HepG2 (cell line): ENCODE data around the gene RFTN1. TPM values are rescaled to one million over a fixed set of nuclear protein-coding genes. Genes with fewer than 3 reads are reported as not detected.
A peak's percentile ranks its signal among the peaks of the same experiment; 100 is the strongest.

Experiments used
- ATAC-seq: fragments of 200-7000 bp; cut with Tn5 transposase; 3 replicates; pipeline ENCODE4 v1.9.1; 2020; ENCODE audit warnings: mild to moderate bottlenecking, moderate library complexity
- BruUV-seq: library from RNA; stranded (reverse); fragments of 400-500 nt; replicated peaks from 2 replicates; lab custom pipeline; 2021; lab: Mats Ljungman, UMichigan
- CTCF ChIA-PET: fragments of 300-600 bp; formaldehyde crosslinking; extraction: SDS; loops from one replicate; lab custom pipeline; 2021; ENCODE audit warnings: low total read pairs, inconsistent platforms, low intra/inter-chr PET ratio; lab: Yijun Ruan, JAX
- POLR2A ChIA-PET: fragments of 350-600 bp; sonication (Branson Sonifier 250); formaldehyde crosslinking; loops from one replicate; lab custom pipeline; 2020; ENCODE audit warnings: antibody characterized with exemption, inconsistent platforms; lab: Yijun Ruan, JAX
- DNase-seq: peaks from one replicate; pipeline ENCODE4 v3.0.0-alpha.2; 2015; ENCODE audit warnings: low spot score
- FAIRE-seq: peaks from 3 replicates; lab custom pipeline; 2011; peaks lifted over from hg19 to GRCh38; lab: Jason Lieb, UNC
- H2AFZ ChIP-seq: one replicate; pipeline ENCODE4 v1.6.1; 2011; ENCODE audit warnings: low read length, inconsistent platforms
- H3K27ac ChIP-seq: fragments of 300-600 bp; 3 replicates; pipeline ENCODE4 v1.8.0; 2011; ENCODE audit warnings: mixed run types, mild to moderate bottlenecking, mixed read lengths, low read length, inconsistent platforms; ENCODE audit not compliant: insufficient read depth; ENCODE audit errors: extremely low read length
- H3K27me3 ChIP-seq, 2 experiments: fragments of 200-600 bp in 1 of 2; 2 replicates in 1 of 2; 3 replicates in 1 of 2; pipeline versions ENCODE4 v1.6.0 to v1.8.0; 2011; ENCODE audit warnings: low read length in 2 of 2, mild to moderate bottlenecking in 2 of 2, moderate library complexity in 2 of 2, inconsistent platforms in 1 of 2; ENCODE audit not compliant: insufficient read depth in 2 of 2, control insufficient read depth in 1 of 2
- H3K36me3 ChIP-seq, 2 experiments: fragments of 200-600 bp in 1 of 2; replicated peaks in 1 of 2; 2 replicates in 1 of 2; 3 replicates in 1 of 2; pipeline versions ENCODE4 v1.5.1 to v1.8.0; 2011; ENCODE audit warnings: low read length in 2 of 2, inconsistent platforms in 1 of 2; ENCODE audit not compliant: insufficient read depth in 2 of 2, control insufficient read depth in 1 of 2
- H3K4me1 ChIP-seq: 2 replicates; pipeline ENCODE4 v1.5.1; 2012; ENCODE audit warnings: low read length, inconsistent platforms; ENCODE audit not compliant: insufficient read depth
- H3K4me2 ChIP-seq: 2 replicates; pipeline ENCODE4 v1.6.0; 2011; ENCODE audit warnings: low read depth, low read length, inconsistent platforms
- H3K4me3 ChIP-seq, 3 experiments: fragments of 200-600 bp in 1 of 3; sonication (generic), shearing (Covaris generic) in 1 of 3; replicated peaks in 1 of 3; 2 replicates each; pipeline ENCODE4 v1.5.1; 2011 to 2016; ENCODE audit warnings: low read length in 3 of 3, inconsistent platforms in 2 of 3, low read depth in 2 of 3, mild to moderate bottlenecking in 2 of 3, control low read depth in 1 of 3, mixed read lengths in 1 of 3; ENCODE audit not compliant: insufficient read depth in 1 of 3
- H3K79me2 ChIP-seq: one replicate; pipeline ENCODE4 v1.6.1; 2011; ENCODE audit warnings: low read length, inconsistent platforms; ENCODE audit not compliant: insufficient read depth
- H3K9ac ChIP-seq: 2 replicates; pipeline ENCODE4 v1.6.0; 2011; ENCODE audit warnings: mild to moderate bottlenecking, low read depth, low read length, inconsistent platforms; ENCODE audit not compliant: insufficient read depth
- H3K9me3 ChIP-seq: 2 replicates; pipeline ENCODE4 v1.5.1; 2012; ENCODE audit warnings: mild to moderate bottlenecking, low read length
- H4K20me1 ChIP-seq: 2 replicates; pipeline ENCODE4 v1.6.0; 2011; ENCODE audit warnings: inconsistent platforms, mild to moderate bottlenecking, low read length, moderate library complexity; ENCODE audit not compliant: insufficient read depth
- CEBPB ChIP-seq: IDR thresholded peaks from 2 replicates; pipeline ENCODE4 v1.6.1; 2011; ENCODE audit warnings: low read depth, low read length, improper control_type of control experiment, borderline replicate concordance
- CEBPG ChIP-seq: IDR thresholded peaks from 2 replicates; pipeline ENCODE4 v1.6.1; 2016
- DDIT3 ChIP-seq: sonication (generic); formaldehyde crosslinking; IDR thresholded peaks from 2 replicates; pipeline ENCODE4 v1.4.0; 2020; ENCODE audit warnings: mild to moderate bottlenecking, missing genetic modification reagents
- ETV6 ChIP-seq: sonication (generic); formaldehyde crosslinking; conservative IDR thresholded peaks from 2 replicates; pipeline ENCODE4 v1.4.0; 2020; ENCODE audit warnings: missing genetic modification reagents
- MBNL3 ChIP-seq: fragments of 250-450 bp; sonication (Bioruptor Pico); conservative IDR thresholded peaks from 2 replicates; pipeline ENCODE4 v1.8.0; 2022; ENCODE audit warnings: mild to moderate bottlenecking, inconsistent platforms
- MYC ChIP-seq: sonication (generic); formaldehyde crosslinking; IDR thresholded peaks from 2 replicates; pipeline ENCODE4 v1.9.0; 2021; ENCODE audit warnings: missing genetic modification reagents, borderline replicate concordance
- PPARG ChIP-seq: conservative IDR thresholded peaks from 2 replicates; pipeline ENCODE4 v1.6.1; 2016; ENCODE audit warnings: missing biosample characterization, missing genetic modification reagents
- SALL1 ChIP-seq: sonication (generic); formaldehyde crosslinking; IDR thresholded peaks from 2 replicates; pipeline ENCODE4 v1.8.0; 2022; ENCODE audit warnings: mild to moderate bottlenecking, missing genetic modification reagents
- SIN3A ChIP-seq: IDR thresholded peaks from 2 replicates; pipeline ENCODE4 v1.6.1; 2011; ENCODE audit warnings: low read depth, mild to moderate bottlenecking, control low read depth, low read length, borderline replicate concordance
- SOX6 ChIP-seq, 2 experiments: fragments of 450-650 bp in 1 of 2; sonication (generic) in 1 of 2; formaldehyde crosslinking in 1 of 2; IDR thresholded peaks; 2 replicates each; pipeline versions ENCODE4 v1.4.0 to v1.6.1; 2017 to 2020; ENCODE audit warnings: antibody characterized with exemption in 1 of 2, mild to moderate bottlenecking in 1 of 2, missing genetic modification reagents in 1 of 2
- ZNF17 ChIP-seq: sonication (generic); formaldehyde crosslinking; IDR thresholded peaks from 2 replicates; pipeline ENCODE4 v1.5.0; 2020; ENCODE audit warnings: mild to moderate bottlenecking, missing genetic modification reagents
- ZNF350 ChIP-seq: sonication (generic); formaldehyde crosslinking; IDR thresholded peaks from 2 replicates; pipeline ENCODE4 v1.4.0; 2020; ENCODE audit warnings: mild to moderate bottlenecking, low read depth, missing genetic modification reagents, borderline replicate concordance
- ZNF414 ChIP-seq: sonication (generic); formaldehyde crosslinking; IDR thresholded peaks from 2 replicates; pipeline ENCODE4 v1.5.0; 2020; ENCODE audit warnings: missing genetic modification reagents
- ZNF891 ChIP-seq: sonication (generic); formaldehyde crosslinking; IDR thresholded peaks from 2 replicates; pipeline ENCODE4 v1.5.0; 2020; ENCODE audit warnings: mild to moderate bottlenecking, missing genetic modification reagents
- ZSCAN12 ChIP-seq: sonication (generic); formaldehyde crosslinking; IDR thresholded peaks from 2 replicates; pipeline ENCODE4 v1.9.0; 2021; ENCODE audit warnings: mild to moderate bottlenecking, missing genetic modification reagents
- WGBS: methylation state at CpG from one replicate; pipeline ENCODE4 v1.1.6; 2017; ENCODE audit warnings: low lambda C conversion rate; 5-methylcytosine and 5-hydroxymethylcytosine counted together
- in situ Hi-C: cut with HindIII; loops from 2 replicates; pipeline ENCODE4 v1.10.0; 2017; ENCODE audit warnings: low pct_unique_long_range_greater_than_20kb; ENCODE audit not compliant: extremely low pct_ligation_motif_present
- intact Hi-C: fragments of 100-400 bp; cut with micrococcal nuclease; formaldehyde crosslinking; loops from one replicate; pipeline ENCODE4 v1.10.0; 2022; ENCODE audit not compliant: unreplicated experiment
- polyA plus RNA-seq, 8 experiments: library from polyadenylated mRNA; depleted of rRNA in 3 of 8; stranded (reverse) in 7 of 8; unstranded in 1 of 8; fragments of >200 nt; fragmentation: Illumina TruSeq in 4 of 8; extraction: Trizol in 4 of 8; gene quantifications; 2 replicates each; pipeline versions ENCODE4 v1.2.1 to v1.2.3, GENCODE V29; 2011 to 2016; ENCODE audit warnings: low read depth in 4 of 8, missing spikeins in 1 of 8, mixed read lengths in 1 of 8; ENCODE audit not compliant: insufficient read depth in 1 of 8
- total RNA-seq, 5 experiments: library from RNA; depleted of rRNA; stranded (reverse); fragments of >200 nt; fragmentation: Illumina TruSeq; extraction: Trizol; gene quantifications; 2 replicates each; pipeline ENCODE4 v1.2.3, GENCODE V29; 2016; ENCODE audit warnings: low read depth in 1 of 5

Gene RFTN1
- total and polyA plus RNA-seq, 2 of the 13 experiments (the other 11 are each of a cell fraction or from before 2014, with no cell fraction given) = not detected

- peak; percentile 25; the same call in 1 of the 2 replicates for TF ChIP-seq CEBPG (CRISPR knock-in tag)
- TF ChIP-seq SALL1 = no peak
- TF ChIP-seq ETV6 (CRISPR knock-in tag) = no peak
- no peak for TF ChIP-seq ZNF414
- TF ChIP-seq CEBPB = peak; percentile 88
- H3K9ac ChIP-seq = no peak overlapping the region
- peaks cover 0 to 8% of the 10 kb centered on the region in 2 experiments; a peak in 4 of 5 replicates for H3K27me3 ChIP-seq
- no peak for FAIRE-seq
- H3K9me3 ChIP-seq = no peaks in the 10 kb centered on the region
- no peaks in the 10 kb centered on the region for H4K20me1 ChIP-seq
- in situ Hi-C loops (no loop called here), intact Hi-C loops (no loop called here)
- H3K4me2 ChIP-seq = no peak overlapping the region
- H2AFZ ChIP-seq = no peak overlapping the region
- BruUV-seq = no TSS peak
- ChIA-PET POLR2A (no interaction called here), CTCF (no interaction called here)
- no peak overlapping the region for H3K27ac ChIP-seq
- no peak overlapping the region for H3K4me3 ChIP-seq
- WGBS = 19% methylated on average over 6 of the region's 6 CpGs
- no peaks in the 10 kb centered on the region for H3K36me3 ChIP-seq
- DNase-seq = no peak
- no peaks in the 10 kb centered on the region for H3K4me1 ChIP-seq
- H3K79me2 ChIP-seq = no peaks in the 10 kb centered on the region
- no peak for ATAC-seq
These were observed 29.3 kb downstream of the RFTN1 start for GRCh38 chr3:16484216-16484615.

- H3K27ac ChIP-seq = no peak overlapping the region
These were observed 30.5 kb downstream of the RFTN1 start for GRCh38 chr3:16482770-16483531.

More at GRCh38 chr3:16482770-16483531, 30.5 kb downstream of the RFTN1 start:
- no peak for FAIRE-seq
- H2AFZ ChIP-seq = no peak overlapping the region
- intact Hi-C loops (no loop called here), in situ Hi-C loops (no loop called here)
- H3K27me3 ChIP-seq = peaks cover 0 to 7% of the 10 kb centered on the region in 2 experiments; a peak in 4 of 5 replicates
- no peaks in the 10 kb centered on the region for H3K9me3 ChIP-seq
- no peaks in the 10 kb centered on the region for H4K20me1 ChIP-seq
- TF ChIP-seq MYC = no peak
- no peak for TF ChIP-seq DDIT3 (CRISPR knock-in tag)
- TF ChIP-seq ZNF350 (CRISPR knock-in tag) = no peak
- TF ChIP-seq ZNF17 (CRISPR knock-in tag) = no peak
- TF ChIP-seq PPARG (CRISPR knock-in tag) = no peak
- TF ChIP-seq SOX6 (IDR thresholded peaks at IDR 0.05) = no peak
- TF ChIP-seq SOX6 (CRISPR knock-in tag; IDR thresholded peaks at IDR 0.05) = no peak
- no peak for TF ChIP-seq MBNL3 (CRISPR knock-in tag)
- TF ChIP-seq ZSCAN12 (CRISPR knock-in tag) = no peak
- TF ChIP-seq SIN3A = no peak
- TF ChIP-seq ZNF891 = no peak
- TF ChIP-seq, all 625 proteins: peak for 0
- ChIA-PET POLR2A (no interaction called here), CTCF (no interaction called here)
- H3K9ac ChIP-seq = no peak overlapping the region
- no peak overlapping the region for H3K4me2 ChIP-seq
- 0% methylated on average over 2 of the region's 7 CpGs for WGBS
- H3K4me3 ChIP-seq = no peak overlapping the region
- no peaks in the 10 kb centered on the region for H3K4me1 ChIP-seq
- H3K79me2 ChIP-seq = no peaks in the 10 kb centered on the region
- no peaks in the 10 kb centered on the region for H3K36me3 ChIP-seq
- ATAC-seq = no peak
- BruUV-seq = no TSS peak
- no peak for DNase-seq
